HG03342 (cell line): ENCODE data around the gene MYL4.
"Not testable (repeated sequence)": the region's sequence is repeated elsewhere in the genome, so short reads cannot be mapped to it uniquely, and the experiment has no call there.

Experiments
- ATAC-seq: cut with Tn5 transposase; IDR thresholded peaks from one replicate; pipeline ENCODE4 v1.9.1; 2021; ENCODE audit warnings: mild to moderate bottlenecking, moderate library complexity; ENCODE audit not compliant: unreplicated experiment

Gene MYL4

DNA sequence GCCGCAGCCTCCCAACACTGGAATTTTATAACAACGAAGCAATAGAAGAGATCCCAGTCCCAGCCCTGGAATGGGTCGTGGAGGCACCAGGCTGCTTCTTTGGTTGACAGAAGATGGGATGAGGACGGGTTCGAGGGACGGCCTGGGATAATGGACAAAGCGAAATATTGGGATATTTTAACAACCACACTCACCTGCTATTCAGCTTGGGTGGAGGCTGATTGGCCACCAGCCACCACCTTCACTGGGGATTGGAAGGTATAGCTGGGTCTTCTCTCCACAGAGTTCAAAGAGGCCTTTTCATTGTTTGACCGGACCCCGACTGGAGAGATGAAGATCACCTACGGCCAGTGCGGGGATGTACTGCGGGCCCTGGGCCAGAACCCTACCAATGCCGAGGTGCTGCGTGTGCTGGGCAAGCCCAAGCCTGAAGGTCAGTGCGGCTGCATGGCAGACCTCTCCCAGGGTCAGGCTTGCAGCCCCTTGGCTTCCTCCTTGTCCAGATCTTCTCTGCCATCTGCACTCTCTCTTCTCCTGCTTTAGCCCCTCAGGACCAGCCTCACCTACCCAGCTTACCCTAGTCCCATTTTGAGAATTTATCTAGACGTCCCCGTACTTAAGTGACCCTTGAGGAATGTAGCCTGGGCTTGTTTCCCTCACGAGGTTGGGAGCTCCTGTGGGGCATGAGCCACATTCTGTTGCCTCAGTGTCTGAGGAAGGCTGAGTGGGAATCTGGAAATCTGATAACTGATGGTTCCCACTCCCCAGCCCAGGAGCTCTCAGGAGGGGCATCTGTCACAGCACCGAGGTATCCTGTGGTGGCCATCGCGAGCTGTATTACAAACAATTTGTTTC, 10.7 kb downstream of the MYL4 start:
- ATAC-seq, result no peak

DNA sequence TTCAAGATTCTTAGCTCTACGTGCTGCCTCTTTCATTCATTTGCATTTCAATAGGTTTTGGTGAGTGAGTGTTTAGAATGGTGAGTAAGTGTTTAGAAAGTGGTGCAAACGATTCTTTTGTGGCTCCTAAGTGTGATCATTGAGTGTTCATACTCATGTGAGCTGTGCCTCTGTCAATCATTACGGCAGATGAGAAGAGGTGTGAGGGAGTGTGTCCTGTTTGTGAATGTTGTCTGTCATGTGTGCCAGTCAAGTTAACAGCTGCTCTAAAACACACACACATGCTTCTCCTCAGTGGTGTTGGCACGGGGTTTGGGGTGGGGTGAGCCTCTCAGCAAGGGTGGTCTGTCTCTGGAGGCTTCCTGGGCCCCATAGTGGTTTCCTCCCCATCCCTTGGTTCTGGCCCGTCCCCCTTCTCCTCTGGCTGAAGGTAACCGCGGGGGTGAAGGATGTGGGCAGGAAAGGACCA, 11.4 kb downstream of the MYL4 start:
- no peak for ATAC-seq

DNA sequence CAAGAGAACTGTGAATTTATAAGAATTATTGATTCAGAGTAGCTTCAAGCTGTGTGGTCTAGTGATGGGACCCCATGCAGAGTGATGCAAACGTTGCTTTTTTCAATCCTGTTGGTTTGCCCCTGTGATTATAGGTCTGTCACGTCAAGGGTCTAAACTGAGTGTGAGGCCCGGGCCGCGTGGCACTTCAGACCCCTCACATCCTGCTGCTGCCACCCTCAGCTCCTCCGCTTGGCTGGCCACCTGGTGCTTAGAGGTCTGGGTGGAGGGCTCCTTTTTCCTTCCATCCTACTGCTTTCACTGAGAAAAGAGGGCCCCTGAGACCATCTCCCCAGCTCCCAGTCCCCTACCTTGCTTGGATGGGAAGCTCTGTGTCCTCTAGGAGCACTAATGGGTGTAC, 12.0 kb downstream of the MYL4 start:
- no peak for ATAC-seq

DNA sequence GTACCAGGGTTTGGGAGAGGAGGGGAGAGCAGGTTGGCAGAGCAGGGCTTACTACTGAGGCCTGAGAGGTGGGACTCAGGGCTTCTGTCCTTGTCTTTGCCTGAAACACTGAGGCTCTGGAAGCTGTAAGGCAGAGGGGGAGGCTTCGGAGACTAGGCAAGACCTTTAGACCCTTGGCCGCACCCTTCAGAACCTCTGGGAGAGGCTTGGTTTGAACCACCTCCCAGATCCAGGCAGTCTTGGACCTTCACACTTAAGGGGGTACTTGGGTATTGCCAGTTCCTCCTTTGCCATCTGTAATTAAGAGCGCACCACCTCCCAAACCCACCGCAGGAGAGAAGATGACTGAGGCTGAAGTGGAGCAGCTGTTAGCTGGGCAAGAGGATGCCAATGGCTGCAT, 12.9 kb downstream of the MYL4 start:
- no peak for ATAC-seq

DNA sequence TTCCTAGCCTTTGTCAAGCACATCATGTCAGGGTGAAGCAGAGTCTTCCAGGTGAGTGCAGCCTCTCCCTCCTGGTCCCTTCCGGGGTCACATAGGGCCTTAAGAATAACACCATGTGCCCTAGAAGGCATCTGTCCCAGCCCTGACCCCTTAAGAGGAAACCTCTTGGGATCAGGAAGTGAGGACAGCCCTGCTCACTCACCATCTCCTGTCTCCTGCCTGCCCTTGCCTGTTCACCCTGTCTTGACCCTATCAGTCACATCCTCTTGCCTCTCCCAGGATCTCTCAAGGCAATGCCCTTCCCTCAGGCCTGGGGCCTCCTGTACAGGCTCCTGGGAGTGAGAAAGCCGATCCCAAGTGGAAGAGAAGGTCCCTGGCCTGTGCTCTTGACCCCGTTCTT, 13.9 kb downstream of the MYL4 start:
- ATAC-seq, result no peak

DNA sequence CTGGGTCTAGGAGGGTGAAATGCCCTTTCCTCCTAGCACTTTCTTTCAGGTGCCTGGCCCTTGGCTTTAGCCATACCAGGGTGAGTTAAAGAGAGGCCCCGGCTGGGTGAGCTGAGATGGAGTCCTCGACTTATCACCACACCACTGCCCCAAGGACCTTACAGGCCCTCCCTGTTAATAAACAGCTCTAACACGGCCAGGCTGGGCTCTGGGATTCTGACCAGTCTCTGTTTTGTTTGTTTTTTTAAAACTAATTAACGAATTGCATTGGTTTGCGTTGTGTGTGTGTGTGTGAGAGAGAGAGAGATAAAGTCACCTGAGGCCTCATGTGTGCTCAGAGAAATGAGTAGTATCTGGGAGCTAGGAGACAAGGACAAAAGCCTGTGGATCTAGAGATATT, 14.3 kb downstream of the MYL4 start:
- no peak for ATAC-seq

DNA sequence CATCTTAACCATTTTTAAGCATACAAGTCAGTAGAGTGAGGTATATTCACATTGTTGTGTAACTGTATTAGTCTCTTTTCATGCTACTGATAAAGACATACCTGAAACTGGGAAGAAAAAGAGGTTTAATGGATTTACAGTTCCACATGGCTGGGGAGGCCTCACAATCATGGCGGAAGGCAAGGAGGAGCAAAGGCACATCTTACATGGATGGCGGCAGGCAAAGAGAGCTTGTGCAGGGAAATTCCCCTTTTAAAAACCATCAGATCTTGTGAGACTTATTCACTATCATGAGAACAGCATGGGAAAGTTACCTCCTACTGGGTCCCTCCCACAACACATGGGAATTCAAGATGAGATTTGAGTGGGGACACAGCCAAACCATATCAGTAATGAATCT, 14.9 kb downstream of the MYL4 start:
- ATAC-seq, result not testable (repeated sequence)

DNA sequence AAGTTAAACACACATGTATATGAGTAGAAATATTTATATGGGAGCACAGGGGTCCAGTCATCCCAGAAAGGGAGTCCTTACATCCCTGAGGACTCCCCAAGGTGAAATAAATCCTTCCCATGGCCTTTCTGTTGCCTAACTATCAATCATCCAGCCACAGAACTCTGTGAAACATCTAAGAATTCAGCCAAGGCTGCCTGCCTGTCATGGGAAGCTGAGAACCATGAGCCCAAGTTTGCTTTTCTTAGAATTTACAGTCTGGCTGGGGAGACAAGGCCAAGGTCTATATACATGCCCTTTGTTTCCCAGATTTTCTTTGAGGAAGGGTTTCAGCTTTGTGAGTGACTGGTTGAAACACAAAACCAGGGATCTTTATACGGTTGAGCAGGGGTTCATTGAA, 15.8 kb downstream of the MYL4 start:
- ATAC-seq, result no peak

DNA sequence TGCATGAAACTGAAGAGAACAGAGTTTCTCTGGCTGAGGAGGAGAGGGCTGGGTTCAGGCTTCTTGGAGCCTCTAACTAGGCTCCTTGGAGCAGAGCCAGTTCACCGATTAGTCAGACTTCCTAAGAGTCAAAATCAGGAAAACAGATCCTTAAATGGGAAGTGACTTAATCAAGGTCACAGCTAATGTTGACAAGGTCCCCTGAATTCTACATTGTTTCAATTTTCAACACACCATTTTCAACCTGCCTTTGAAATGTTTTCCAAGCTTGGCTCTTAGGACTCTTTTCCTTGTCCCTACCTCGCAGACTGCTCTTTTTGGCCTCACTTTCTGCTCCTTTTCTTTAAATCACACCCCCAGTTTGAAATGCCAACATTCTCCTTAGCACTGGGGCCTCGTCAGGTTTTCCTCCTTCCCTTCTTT, 16.3 kb downstream of the MYL4 start:
- ATAC-seq, result no peak

DNA sequence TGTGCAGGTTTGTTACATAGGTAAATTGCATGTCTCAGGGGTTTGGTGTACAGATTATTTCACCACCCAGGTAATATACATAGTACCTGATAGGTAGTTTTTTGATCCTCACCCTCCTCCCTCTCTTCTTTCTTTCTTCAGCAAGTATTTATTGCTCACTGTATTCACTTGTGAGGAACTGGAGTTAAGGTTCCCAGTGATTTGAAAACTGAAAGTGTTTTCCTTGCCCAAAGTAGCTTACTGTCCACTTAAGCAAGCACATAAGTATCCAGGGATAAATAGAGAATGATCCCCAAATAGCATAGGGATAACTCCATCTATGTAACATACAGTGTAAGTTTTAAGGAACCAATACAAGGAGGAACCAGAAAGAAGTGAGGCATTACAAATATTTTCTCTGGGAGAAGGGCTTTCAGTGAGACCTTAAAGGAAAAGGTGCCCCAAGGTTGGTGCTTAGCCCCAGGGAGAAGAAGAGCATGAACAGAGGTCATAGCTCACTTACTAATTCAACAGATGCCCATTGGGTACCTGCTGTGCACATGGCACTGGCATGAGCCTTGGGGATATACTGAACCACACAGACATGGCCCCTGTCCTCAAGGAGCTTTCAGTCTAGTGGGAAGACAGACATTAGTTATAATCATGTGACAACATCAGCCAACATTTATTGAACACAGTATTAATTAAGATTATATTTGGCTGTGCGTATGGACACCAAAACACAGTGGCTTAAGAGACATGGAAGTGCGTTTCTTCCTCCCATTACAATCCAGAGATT, 17.0 kb downstream of the MYL4 start:
- ATAC-seq, result no peak

DNA sequence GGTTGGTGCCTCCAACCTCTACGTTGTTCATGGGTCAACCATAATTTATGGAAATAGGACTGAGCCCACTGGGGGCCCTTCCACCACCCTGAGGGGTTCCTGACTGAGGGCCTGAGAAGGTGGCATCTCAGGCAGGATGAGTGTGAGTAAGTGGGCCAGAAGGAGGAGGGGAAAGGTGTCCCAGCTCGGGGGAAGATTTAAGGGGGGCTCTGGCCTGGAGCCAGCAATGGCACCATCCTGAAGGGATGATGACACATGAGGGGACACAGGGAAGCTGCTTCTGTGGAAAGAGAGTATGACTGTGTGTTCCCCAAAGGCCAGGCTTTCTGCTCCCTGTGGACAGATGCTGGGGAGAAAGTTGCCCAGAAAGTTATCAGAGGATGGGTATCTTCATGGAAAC, 18.7 kb downstream of the MYL4 start:
- ATAC-seq, result no peak

DNA sequence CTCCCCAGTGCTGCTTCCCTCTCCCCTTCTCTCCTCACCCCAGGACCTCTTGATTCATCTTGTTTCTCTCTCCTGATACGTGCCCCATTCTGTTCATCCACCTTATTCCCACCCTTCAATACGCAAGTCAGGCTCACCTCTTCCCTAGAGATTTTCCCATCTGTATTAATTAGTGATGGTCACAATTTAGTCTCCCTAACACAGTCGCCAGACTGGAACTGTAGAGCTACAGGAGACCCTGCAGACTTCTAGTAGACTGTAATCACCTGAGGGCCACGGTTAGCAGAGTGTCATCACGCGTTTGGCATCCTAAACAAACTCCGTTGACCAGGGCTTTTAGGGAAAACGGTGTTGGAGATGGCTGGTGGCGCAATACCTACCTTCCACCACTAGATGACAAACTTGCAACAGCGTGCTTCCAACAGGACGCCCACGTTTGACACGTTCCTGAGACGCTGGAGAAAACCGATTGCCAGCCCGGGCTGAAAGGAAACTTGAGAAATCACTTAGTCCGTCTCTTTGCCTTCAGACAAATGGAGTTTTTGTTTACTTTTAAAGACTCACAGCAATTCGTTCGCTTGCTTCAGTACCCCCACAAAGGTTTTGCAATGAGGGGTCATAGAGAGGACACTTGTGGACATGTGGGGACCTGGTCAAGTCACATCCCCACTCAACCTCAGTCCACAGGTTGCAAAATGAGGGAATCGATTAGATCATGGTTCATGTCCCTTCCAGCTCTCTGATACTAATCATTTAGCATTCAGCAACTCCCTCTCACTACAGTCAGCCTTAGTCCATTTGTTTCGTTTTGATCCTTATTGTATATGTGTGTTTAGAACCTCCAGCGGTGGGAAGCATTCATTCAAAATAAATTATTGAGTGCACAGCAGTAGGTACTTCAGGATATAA, 20.6 kb downstream of the MYL4 start:
- peak; percentile 76 for ATAC-seq

DNA sequence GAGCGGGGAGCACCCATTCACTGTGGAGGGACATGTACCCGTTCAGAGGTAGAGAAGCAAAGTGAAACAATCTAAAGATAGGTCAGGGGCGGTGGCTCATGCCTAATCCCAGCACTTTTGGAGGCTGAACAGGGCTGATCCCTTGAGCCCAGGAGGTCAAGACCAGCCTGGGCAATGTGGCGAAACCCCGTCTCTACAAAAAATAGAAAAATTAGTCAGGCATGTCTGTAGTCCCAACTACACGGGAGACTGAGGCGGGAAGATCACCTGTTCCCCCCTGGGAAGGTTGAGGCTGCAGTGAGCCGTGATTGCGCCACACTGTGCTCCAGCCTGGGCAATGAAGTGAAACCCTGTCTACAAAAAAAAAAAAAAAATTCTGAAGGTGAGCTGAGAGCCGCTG, 21.7 kb downstream of the MYL4 start:
- no peak for ATAC-seq

DNA sequence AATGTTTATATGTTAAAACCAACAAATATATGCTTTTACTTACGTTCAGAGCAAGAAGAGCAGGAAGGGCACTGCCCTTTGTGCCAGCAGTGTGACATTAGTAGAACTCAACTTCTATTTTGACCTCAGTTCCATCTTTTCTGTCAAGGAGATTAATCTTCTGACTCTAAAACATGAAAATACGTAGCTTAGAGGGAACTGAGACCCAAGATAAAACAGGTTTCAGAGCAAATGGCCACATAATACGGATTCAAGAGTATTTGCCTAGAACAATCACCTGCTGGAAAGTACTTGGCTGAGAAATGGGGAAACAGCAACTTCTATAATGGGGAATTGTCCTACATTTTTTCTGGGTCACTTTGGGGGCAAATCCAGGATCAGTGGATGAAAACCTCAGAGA, 22.2 kb downstream of the MYL4 start:
- no peak for ATAC-seq

DNA sequence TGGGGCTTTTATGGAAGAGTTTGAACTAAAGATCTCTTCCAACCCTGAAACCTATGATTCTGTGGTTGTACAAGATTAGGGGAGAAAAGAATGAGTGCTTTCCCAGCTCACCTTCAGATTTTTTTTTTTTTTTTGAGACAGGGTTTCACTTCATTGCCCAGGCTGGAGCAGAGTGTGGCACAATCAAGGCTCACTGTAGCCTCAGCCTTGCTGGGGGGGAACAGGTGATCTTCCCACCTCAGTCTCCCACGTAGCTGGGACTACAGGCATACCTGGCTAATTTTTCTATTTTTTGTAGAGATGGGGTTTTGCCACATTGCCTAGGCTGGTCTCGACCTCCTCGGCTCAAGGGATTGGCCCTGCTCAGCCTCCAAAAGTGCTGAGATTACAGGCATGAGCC, 22.7 kb downstream of the MYL4 start:
- ATAC-seq, result no peak

DNA sequence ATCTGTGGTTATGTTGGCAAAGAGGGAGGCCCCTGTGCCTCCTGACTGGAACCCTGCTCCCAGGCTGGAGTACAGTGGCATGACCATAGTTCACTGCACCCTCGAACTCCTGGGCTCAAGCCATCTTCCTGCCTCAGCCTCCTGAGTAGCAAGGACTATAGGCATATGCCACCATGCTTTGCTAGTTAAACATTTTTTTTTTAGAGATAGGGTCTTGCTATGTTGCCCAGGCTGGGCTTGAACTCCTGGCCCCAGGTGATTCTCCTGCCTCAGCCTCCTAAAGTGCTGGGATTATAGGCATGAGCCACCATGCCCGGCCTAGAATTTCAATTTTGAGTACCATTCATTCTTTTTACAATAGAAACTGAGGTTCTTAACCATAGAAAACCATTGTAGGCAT, 23.3 kb downstream of the MYL4 start:
- ATAC-seq, result no peak

DNA sequence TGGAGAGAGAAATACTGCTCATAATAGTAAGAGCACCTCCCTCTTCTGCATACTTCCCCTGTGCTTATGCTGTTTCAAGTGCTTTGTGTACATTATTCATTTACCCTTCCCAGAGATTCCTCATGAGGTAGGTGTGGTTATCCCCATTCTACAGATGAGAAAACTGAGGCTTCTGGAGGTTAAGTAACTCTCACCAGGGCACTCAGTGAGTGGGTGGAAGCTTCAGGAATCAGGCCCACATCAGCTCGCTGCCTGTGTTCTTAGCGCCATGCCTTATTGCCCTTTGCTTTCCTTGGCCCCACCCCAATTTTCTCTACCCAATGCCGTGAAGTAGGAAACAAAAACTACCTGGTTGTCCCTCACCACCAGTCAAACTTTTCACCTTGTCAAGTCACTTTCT, 26.4 kb downstream of the MYL4 start:
- no peak for ATAC-seq

DNA sequence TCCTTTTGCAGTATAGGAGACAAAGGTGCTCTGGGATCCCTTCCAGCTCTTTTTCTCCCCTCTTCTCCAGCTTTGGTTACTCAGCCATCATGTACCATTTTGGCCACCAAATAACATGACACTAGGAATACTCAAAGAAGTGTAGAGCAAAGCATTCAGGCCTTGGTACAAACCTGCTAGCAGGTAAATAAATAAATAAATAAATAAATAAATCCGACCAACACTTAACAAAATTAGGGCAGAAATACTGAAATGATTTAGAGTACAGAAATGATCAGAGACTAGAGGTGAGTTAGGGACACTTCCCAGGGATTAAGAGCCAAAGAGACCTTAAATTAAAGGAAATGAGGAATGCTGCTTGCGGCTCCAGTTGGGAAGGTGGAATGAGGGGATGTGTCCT, 26.8 kb downstream of the MYL4 start:
- ATAC-seq, result no peak

DNA sequence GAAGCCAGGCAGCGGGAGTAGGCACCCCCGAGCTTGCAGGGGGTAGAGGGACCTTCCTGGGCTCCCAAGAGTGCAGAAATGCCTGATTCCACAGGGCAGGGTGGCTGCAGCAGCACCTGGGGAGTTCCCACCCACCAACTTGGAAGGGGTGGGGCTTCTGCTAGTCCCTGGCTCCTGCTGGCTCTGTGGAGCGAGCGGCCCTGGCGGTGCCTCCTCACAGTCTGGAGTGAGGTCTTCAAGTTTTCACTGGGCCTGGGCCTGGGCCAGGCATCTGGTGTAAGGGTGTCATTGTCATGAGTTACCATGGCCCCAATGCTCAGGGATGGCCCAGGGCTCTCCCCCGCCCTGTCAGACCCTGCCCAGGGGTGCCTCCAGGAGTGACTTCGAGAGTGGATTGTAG, 28.7 kb downstream of the MYL4 start:
- no peak for ATAC-seq

DNA sequence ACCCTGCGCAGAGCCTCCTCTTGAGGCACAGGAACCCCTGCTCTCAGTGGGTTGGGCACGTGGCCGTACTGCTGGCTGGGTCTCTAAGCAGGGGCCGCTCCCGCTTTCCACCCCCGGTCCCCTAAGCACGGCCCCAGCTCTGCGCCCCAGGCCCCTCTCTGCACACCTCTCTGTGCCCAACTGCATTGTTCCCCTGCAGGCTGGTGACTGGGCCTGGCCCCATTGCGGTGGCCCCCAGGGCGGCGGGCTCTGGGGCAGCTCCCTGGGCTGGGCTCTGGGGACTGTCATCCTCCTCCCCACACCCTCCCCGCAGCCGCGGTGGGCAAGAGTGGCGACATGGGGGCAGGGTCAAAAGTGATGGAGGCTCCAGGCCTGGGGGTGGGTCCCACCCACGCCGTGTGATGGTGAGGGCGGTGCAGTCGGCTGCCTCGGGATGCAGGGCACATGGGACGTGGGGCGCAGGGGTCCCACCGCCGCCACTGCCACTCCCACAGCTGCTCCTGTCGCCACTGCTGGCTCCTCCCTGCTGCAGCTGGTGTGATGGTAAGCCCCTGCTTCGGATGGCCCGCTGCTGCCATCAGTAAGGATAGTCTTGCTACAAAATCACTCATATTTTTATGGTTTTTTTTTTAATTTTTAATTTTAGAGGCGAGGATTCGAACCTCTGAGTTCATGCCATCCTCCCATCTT, 29.3 kb downstream of the MYL4 start:
- no peak for ATAC-seq

DNA sequence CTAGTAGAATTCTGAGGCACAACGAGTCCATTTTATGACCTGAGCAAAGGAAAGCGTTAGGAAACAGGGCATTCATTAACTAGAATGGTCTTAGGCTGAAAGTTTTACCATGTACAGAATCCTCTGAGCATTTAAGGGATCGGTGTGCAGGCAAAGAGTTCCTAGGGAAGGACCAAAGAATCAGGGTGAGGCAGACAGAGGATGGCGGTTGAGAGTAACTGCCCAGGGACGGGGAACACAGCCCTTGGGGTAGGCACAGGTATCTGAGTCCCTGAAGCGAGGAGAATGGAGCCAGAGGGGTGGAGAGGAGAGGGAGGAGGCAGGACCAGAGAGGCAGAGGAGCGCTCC, 30.4 kb downstream of the MYL4 start:
- no peak for ATAC-seq
